ENCODE measurements around the gene RALGAPA1.
"Not testable (repeated sequence)": the region's sequence is repeated elsewhere in the genome, so short reads cannot be mapped to it uniquely, and the experiment has no call there.

The RALGAPA1 gene

DNA sequence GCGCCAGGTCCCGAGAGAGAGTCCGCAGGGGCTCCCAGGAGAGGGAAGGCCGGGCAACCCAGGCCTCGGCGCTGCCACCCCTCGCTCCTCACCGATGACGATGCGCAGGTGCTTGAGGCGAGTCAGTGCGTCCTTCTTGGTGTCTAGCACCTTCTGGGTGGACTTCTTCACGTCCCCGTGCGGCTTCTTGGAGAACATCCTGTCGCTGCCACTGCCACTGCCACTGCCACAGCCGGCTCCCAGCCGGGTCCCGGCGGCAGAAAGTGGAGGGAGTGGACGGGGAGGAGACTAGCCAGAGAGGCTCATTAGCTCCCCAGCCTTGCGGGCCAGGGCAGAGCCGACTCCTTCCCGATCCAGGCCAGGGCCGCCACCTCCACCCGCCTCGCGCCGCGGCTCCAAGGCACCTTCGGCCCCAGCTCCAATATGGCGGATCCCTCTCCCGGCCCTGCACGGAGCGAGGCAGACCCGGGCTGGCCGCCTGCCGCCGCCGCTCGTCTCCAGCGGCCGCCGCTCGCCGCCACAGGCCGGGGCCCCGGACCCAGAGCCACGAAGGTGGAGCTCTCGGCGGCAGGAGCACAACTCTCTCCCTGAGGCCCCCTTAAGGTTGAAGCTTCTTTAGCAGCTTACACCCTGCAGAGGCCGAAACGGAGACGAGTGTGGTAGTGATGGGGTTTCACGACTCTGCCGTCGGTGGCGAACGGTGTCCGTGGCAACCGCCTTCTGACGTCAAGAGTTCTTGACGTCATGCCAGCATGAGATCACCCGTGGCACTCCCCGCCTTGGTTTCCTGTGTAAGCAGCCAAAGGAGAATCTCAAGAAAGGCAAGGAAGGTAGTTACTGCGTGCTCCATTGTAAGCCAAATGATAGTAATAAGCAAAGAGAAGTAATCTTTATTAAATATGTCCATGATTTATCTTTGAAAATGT is at the start of gene RALGAPA1:
RALGAPA1 (minus strand) TSS at position 658 of the 926 bp plus-strand sequence; CDS start at position 198, 460 bp downstream.
- peak; percentile 98 for DNase-seq

GRCh38 chr14:35858521-35859209 is 49.6 kb upstream of the RALGAPA1 start:
- DNase-seq = no peak

GRCh38 chr14:35855876-35856481 is 46.9 kb upstream of the RALGAPA1 start:
- DNase-seq = peak; percentile 55

DNA sequence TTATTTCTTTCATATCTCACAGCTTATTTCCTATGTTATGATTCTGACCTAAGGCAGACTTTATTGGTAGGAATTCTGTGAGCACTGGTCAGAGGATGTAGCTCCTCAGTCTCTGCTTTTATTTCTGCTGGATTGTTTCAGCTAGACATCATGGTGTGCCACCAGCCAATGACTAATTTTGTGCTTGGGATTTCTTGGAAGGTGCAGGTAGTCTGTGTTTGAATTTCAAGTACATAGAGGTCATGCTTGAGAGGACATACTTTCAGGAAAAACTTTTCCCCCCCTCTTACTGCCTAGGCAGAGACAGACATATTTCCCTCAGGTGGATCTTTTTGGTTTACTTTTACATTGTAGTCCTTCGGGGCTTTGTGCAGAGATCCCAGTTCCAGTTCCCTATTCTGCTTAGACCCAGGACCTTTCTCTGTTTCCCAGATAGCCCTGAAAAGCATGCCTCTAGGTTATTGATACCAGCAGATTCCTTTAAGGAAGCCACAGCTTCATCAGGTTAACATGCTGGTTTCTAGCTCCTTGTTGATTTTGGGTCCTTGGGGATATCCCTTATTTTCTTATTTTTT is 45.7 kb upstream of the RALGAPA1 start:
- no peak for DNase-seq

GRCh38 chr14:35853225-35853624 is 44.1 kb upstream of the RALGAPA1 start:
- DNase-seq = no peak

GRCh38 chr14:35851823-35852222 is 42.7 kb upstream of the RALGAPA1 start:
- DNase-seq = no peak

DNA sequence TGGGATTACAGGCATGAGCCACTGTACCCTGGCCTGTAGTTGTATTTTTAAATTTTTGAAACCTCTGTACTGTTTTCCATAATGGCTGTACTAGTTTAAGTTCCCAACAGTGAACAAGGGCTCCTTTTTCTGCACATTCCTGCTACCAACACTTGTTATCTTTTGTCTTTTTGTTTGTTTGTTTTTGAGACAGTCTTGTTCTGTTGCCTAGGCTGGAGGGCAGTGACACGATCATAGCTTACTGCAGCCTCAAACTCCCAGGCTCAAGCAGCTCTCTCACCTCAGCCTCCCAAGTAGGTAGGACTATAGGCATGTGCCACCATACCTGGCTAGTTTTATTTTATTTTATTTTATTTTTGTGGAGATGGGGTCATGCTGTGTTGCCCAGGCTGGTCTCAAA is 40.0 kb upstream of the RALGAPA1 start:
- DNase-seq = no peak

GRCh38 chr14:35847636-35848035 is 38.5 kb upstream of the RALGAPA1 start:
- no peak for DNase-seq

DNA sequence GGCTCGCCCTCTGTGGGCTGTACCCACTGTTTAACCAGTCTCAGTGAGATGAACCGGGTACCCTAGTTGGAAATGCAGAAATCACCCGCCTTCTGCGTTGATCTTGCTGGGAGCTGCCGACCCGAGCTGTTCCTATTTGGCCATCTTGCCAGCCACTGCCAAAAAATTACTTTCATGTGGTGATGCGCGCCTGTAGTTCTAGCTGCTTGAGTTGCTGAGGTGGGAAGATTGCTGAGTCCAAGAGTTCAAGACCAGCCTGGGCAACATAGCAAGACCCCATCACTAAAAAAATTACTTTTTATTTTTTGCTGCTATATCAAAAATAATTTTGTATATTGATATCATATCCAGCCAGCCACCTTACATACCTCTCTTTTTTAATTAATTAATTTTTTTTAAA is 35.4 kb upstream of the RALGAPA1 start:
- no peak for DNase-seq

DNA sequence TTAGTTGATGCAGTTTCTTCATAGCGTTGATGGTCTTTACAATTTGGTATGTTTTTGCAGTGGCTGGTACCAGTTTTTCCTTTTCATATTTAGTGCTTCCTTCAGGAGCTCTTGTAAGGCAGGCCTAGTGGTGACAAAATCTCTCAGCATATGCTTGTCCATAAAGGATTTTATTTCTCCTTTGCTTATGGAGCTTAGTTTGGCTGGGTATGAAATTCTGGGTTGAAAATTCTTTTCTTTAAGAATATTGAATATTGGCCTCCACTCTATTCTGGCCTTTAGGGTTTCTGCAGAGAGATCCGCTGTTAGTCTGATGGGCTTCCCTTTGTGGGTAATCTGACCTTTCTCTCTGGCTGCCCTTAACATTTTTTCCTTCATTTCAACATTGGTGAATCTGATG is 33.1 kb upstream of the RALGAPA1 start:
- DNase-seq = not testable (repeated sequence)

- DNase-seq = not testable (repeated sequence)
Observed at GRCh38 chr14:35841704-35842103, 32.6 kb upstream of the RALGAPA1 start.

GRCh38 chr14:35835208-35835982 is 26.3 kb upstream of the RALGAPA1 start:
- no peak for DNase-seq

- DNase-seq = no peak
Observed at GRCh38 chr14:35829449-35829848, 20.4 kb upstream of the RALGAPA1 start.

DNA sequence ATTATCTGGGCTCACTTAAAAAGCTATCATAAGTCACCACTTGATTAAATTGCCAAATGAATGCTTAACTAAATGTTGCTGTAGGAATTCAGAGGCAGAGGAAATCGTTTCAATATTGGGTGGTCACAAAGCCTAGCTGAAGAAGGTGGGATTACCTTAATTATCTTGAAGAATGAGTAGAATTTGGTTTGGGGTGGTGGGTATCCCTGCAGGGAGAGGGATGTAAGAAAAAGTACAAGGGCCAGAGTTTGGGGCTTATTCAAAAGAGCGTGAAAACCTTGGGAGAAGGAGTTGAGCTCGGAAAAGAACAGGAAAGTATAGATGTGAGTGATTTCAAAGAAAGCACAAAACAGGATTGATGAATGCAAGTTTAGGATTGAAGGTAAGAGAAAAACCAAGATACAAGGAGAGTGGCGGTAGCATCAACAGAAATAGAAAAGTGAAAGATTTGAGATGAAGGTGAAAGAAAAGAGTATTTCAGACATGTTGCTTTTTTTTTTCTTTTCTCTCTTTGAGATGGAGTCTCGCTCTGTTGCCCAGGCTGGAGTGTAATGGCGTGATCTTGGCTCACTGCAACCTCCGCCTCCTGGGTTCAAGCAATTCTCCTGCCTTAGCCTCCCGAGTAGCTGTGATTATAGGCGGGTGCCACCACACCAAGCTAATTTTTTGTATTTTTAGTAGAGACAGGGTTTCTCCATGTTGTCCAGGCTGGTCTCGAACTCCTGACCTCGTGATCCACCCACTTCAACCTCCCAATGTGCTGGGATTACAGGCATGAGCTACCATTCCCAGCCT is 18.8 kb upstream of the RALGAPA1 start:
- DNase-seq = no peak

- DNase-seq = no peak
Observed at GRCh38 chr14:35826952-35827416, 17.9 kb upstream of the RALGAPA1 start.

DNA sequence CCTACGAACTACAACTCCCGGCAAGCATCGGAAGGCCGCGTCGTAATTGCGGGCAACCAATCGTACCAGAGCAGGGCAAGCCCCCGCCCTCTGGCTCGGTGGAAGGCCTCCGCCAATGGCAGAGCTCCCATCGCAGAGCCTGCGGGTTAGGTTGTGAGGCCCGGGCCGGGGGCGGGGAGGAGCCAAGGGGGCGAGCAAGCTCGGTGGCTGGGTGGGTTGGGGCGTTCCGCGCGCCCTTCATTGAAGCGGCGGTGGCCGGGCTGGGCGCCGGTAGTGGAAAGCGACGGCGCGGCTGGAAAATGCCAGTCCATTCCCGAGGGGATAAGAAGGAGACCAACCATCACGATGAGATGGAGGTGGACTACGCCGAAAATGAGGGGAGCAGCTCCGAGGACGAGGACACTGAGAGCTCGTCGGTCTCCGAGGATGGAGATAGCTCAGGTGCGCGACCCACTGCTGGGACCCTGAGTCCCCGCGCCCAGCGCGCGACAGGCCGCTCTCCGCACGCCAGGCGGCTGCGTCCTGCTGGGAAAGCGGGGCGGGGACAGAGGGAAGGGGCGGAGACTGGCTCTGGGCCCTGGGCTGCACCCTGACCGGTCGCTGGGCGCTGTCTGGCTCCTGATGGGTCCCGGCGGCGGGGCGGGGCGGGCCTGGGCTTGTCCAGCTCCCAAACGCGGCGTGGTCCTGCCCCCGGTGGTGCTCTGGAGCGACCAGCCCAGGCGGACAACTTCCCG is 17.3 kb upstream of the RALGAPA1 start, which contains the start of gene BRMS1L:
BRMS1L (plus strand) TSS at position 121 of the 734 bp plus-strand sequence; CDS start at position 300, 179 bp downstream.
- peak; percentile 99 for DNase-seq

DNA sequence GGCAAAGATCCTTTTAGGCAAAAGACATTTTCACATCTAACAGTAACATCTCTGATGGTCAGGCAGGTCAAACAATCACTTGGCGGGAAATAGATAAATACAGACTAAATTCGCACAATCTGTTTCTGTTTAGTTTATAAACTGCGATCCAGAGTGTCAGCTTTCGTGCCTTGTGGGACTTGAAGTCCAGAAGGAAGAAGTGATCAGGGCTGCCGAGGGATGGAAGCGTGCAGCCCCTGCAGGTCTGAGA is 16.8 kb upstream of the RALGAPA1 start:
- DNase-seq = no peak

- DNase-seq = not testable (repeated sequence)
Observed at GRCh38 chr14:35824446-35825165, 15.5 kb upstream of the RALGAPA1 start.

DNA sequence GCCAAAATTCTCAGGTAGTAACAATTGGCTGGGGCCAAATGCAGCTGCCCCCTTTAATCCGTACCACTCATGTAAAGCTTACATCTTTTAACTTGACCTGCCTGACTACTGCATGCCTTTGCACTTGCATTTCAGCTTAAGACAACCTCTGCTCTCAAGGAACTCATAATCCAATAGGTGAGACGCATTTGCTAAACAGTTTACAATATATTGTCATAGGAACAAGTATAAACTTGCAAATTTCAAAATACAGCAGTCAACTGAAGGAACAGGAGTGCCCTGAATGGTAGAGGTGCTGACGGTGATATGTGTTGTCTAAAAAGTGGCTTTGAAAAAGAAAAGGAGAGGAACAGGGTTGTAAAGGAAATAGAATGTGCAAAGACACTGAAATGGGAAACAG is 13.4 kb upstream of the RALGAPA1 start:
- no peak for DNase-seq

All from NCI-H1694 treated with DMSO at 0.1 percent for 48 hours (cell line).